Measurements from ENCODE around the gene PARL. TPM values are rescaled to one million over a fixed set of nuclear protein-coding genes. Genes with fewer than 3 reads are reported as not detected.

PARL gene
- total RNA-seq, 1 donor from 2014 or later: 47.8 TPM

GRCh38 chr3:183924956-183925355 is 40.3 kb upstream of the PARL start:
- peaks cover 40% of the 10 kb centered on the region for H3K36me3 Mint-ChIP-seq
- H3K4me3 Mint-ChIP-seq: no peak overlapping the region
- TF ChIP-seq, protein P1, sequence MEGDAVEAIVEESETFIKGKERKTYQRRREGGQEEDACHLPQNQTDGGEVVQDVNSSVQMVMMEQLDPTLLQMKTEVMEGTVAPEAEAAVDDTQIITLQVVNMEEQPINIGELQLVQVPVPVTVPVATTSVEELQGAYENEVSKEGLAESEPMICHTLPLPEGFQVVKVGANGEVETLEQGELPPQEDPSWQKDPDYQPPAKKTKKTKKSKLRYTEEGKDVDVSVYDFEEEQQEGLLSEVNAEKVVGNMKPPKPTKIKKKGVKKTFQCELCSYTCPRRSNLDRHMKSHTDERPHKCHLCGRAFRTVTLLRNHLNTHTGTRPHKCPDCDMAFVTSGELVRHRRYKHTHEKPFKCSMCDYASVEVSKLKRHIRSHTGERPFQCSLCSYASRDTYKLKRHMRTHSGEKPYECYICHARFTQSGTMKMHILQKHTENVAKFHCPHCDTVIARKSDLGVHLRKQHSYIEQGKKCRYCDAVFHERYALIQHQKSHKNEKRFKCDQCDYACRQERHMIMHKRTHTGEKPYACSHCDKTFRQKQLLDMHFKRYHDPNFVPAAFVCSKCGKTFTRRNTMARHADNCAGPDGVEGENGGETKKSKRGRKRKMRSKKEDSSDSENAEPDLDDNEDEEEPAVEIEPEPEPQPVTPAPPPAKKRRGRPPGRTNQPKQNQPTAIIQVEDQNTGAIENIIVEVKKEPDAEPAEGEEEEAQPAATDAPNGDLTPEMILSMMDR (IDR thresholded peaks at IDR 0.05; ENCODE audit: unreplicated experiment): no peak
- H3K27ac Mint-ChIP-seq: no peak overlapping the region
- no peaks in the 10 kb centered on the region for H3K4me1 Mint-ChIP-seq
- no peaks in the 10 kb centered on the region for H3K9me3 Mint-ChIP-seq
- H3K27me3 Mint-ChIP-seq (ENCODE audit: low read depth): no peaks in the 10 kb centered on the region
- DNase-seq (ENCODE audit: low spot score in 2 of 2, unreplicated experiment in 2 of 2): no peak

GRCh38 chr3:183924543-183924942 is 39.9 kb upstream of the PARL start:
- Mint-ChIP-seq H3K9me3 (no peaks in the 10 kb centered on the region), H3K27ac (no peak overlapping the region), H3K36me3 (peaks cover 42% of the 10 kb centered on the region), H3K4me1 (no peaks in the 10 kb centered on the region), H3K27me3 (ENCODE audit: low read depth) (no peaks in the 10 kb centered on the region), H3K4me3 (no peak overlapping the region)
- TF ChIP-seq, protein P1 (IDR thresholded peaks at IDR 0.05; ENCODE audit: unreplicated experiment): no peak
- no peak for DNase-seq (ENCODE audit: low spot score in 2 of 2, unreplicated experiment in 2 of 2)

- no peak for DNase-seq (ENCODE audit: low spot score in 2 of 2, unreplicated experiment in 2 of 2)
- Mint-ChIP-seq H3K27me3 (ENCODE audit: low read depth) (no peaks in the 10 kb centered on the region), H3K36me3 (peaks cover 34% of the 10 kb centered on the region), H3K27ac (no peak overlapping the region), H3K4me3 (no peak overlapping the region), H3K9me3 (no peaks in the 10 kb centered on the region), H3K4me1 (no peaks in the 10 kb centered on the region)
- TF ChIP-seq, protein P1 (IDR thresholded peaks at IDR 0.05; ENCODE audit: unreplicated experiment): no peak
These were observed 37.7 kb upstream of the PARL start for GRCh38 chr3:183922421-183922820.

GRCh38 chr3:183921096-183921495 is 36.4 kb upstream of the PARL start:
- H3K4me1 Mint-ChIP-seq: no peaks in the 10 kb centered on the region
- no peak overlapping the region for H3K4me3 Mint-ChIP-seq
- H3K9me3 Mint-ChIP-seq: no peaks in the 10 kb centered on the region
- H3K36me3 Mint-ChIP-seq: peaks cover 26% of the 10 kb centered on the region
- TF ChIP-seq, protein P1 (IDR thresholded peaks at IDR 0.05; ENCODE audit: unreplicated experiment): no peak
- H3K27me3 Mint-ChIP-seq (ENCODE audit: low read depth): no peaks in the 10 kb centered on the region
- DNase-seq (ENCODE audit: low spot score in 2 of 2, unreplicated experiment in 2 of 2): no peak
- H3K27ac Mint-ChIP-seq: no peak overlapping the region

DNA sequence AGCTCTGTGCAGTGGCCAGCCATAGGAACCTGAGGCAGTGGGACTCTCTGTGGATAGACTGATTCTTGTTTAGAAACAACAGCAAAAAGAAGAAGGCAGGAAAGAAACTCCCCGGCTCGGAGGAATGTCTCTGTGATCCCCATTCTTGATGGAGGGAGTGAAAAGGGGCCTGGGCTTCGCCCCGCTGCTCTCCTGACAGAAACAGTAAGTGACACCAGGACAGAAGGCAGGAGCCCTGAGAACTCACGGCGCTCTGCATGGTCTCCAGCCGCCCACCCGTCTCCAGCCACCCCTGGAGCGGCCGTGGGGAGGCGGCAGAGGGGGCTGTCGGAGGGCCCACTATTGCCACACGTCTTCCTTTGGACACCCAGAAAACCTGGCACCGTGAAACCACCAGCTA is 35.7 kb upstream of the PARL start:
- Mint-ChIP-seq H3K9me3 (no peaks in the 10 kb centered on the region), H3K27me3 (ENCODE audit: low read depth) (no peaks in the 10 kb centered on the region), H3K27ac (no peak overlapping the region), H3K4me1 (no peaks in the 10 kb centered on the region), H3K4me3 (no peak overlapping the region), H3K36me3 (peaks cover 26% of the 10 kb centered on the region)
- TF ChIP-seq, protein P1 (IDR thresholded peaks at IDR 0.05; ENCODE audit: unreplicated experiment): no peak
- no peak for DNase-seq (ENCODE audit: low spot score in 2 of 2, unreplicated experiment in 2 of 2)

DNA sequence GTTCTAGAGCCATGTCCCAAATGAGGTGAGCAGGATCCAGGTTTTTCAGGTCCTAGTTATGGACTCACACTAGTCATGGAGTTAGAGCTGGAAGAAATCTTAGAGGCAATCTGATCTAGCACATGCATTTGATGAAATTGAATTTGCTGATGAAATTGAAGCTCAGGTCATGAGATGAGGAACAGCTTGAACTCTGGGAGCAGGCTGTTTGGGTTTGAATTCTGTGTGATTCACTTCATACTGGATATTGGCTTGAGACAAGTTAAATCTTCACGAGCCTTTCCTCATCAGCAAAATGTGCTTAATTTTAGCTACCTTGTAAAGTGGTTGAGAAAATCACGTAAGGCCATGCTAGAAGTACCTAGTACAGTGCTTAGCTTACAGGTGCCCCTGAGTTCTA is 33.5 kb upstream of the PARL start:
- no peak for DNase-seq (ENCODE audit: low spot score in 2 of 2, unreplicated experiment in 2 of 2)
- H3K9me3 Mint-ChIP-seq: no peaks in the 10 kb centered on the region
- no peaks in the 10 kb centered on the region for H3K4me1 Mint-ChIP-seq
- no peak overlapping the region for H3K4me3 Mint-ChIP-seq
- TF ChIP-seq, protein P1 (IDR thresholded peaks at IDR 0.05; ENCODE audit: unreplicated experiment): no peak
- no peak overlapping the region for H3K27ac Mint-ChIP-seq
- no peaks in the 10 kb centered on the region for H3K27me3 Mint-ChIP-seq (ENCODE audit: low read depth)
- peaks cover 16% of the 10 kb centered on the region for H3K36me3 Mint-ChIP-seq
